IMR-90 (cell line): ENCODE data around the gene SDK1. TPM values are rescaled to one million over a fixed set of nuclear protein-coding genes. Genes with fewer than 3 reads are reported as not detected.

Experiments
- ATAC-seq: fragments of 200-7000 bp; cut with Tn5 transposase; 2 replicates; pipeline ENCODE4 v1.9.1; 2020; ENCODE audit warnings: low read depth, mild to moderate bottlenecking, moderate library complexity
- BruUV-seq: library from RNA; stranded (reverse); fragments of 400-500 nt; replicated peaks from 2 replicates; lab custom pipeline; 2021; lab: Mats Ljungman, UMichigan
- CTCF ChIA-PET: fragments of 300-600 bp; formaldehyde crosslinking; extraction: SDS; loops from one replicate; lab custom pipeline; 2021; ENCODE audit warnings: antibody characterized with exemption; lab: Yijun Ruan, JAX
- POLR2A ChIA-PET: fragments of 300-600 bp; sonication (Branson Sonifier 250); formaldehyde crosslinking; loops from one replicate; lab custom pipeline; 2022; ENCODE audit warnings: antibody characterized with exemption; ENCODE audit not compliant: unreplicated experiment; lab: Charles Lee
- DNase-seq: peaks from one replicate; pipeline ENCODE4 v3.0.0; 2013
- H2AFZ ChIP-seq: replicated peaks from 2 replicates; pipeline ENCODE3; 2013; ENCODE audit warnings: low read length, mild to moderate bottlenecking; ENCODE audit not compliant: poor library complexity
- H2AK5ac ChIP-seq: 2 replicates; pipeline ENCODE4 v1.6.1; 2013; ENCODE audit warnings: low read depth, low read length, inconsistent platforms
- H2AK9ac ChIP-seq: replicated peaks from 2 replicates; pipeline ENCODE3; 2013; ENCODE audit warnings: mild to moderate bottlenecking, low read depth, low read length, moderate library complexity; ENCODE audit not compliant: poor library complexity
- H2BK120ac ChIP-seq: 2 replicates; pipeline ENCODE4 v1.6.1; 2013; ENCODE audit warnings: low read depth, low read length, inconsistent platforms
- H2BK15ac ChIP-seq: 3 replicates; pipeline ENCODE4 v1.6.1; 2013; ENCODE audit warnings: low read depth, low read length, inconsistent platforms
- H2BK20ac ChIP-seq: 2 replicates; pipeline ENCODE4 v1.6.1; 2013; ENCODE audit warnings: low read depth, mild to moderate bottlenecking, inconsistent platforms, low read length, moderate library complexity
- H2BK5ac ChIP-seq: 2 replicates; pipeline ENCODE4 v1.6.1; 2013; ENCODE audit warnings: mild to moderate bottlenecking, low read depth, low read length, inconsistent platforms; ENCODE audit not compliant: poor library complexity, severe bottlenecking
- H3K14ac ChIP-seq: replicated peaks from 2 replicates; pipeline ENCODE4 v1.6.1; 2013; ENCODE audit warnings: low read depth, low read length, inconsistent platforms
- H3K18ac ChIP-seq: 2 replicates; pipeline ENCODE4 v1.6.1; 2013; ENCODE audit warnings: low read depth, low read length, control low read depth
- H3K23ac ChIP-seq: 2 replicates; pipeline ENCODE4 v1.6.1; 2013; ENCODE audit warnings: low read depth, low read length, inconsistent platforms
- H3K27ac ChIP-seq: 2 replicates; pipeline ENCODE4 v1.5.1; 2013; ENCODE audit warnings: mild to moderate bottlenecking, control low read depth, low read length; ENCODE audit not compliant: insufficient read depth
- H3K27me3 ChIP-seq: 2 replicates; pipeline ENCODE4 v1.6.1; 2013; ENCODE audit warnings: low read length; ENCODE audit not compliant: control insufficient read depth, insufficient read depth
- H3K36me3 ChIP-seq: 2 replicates; pipeline ENCODE4 v1.6.1; 2013; ENCODE audit warnings: low read length, mixed read lengths; ENCODE audit not compliant: control insufficient read depth, insufficient read depth
- H3K4ac ChIP-seq: 2 replicates; pipeline ENCODE4 v1.6.1; 2013; ENCODE audit warnings: low read depth, low read length, inconsistent platforms
- H3K4me1 ChIP-seq: 2 replicates; pipeline ENCODE4 v1.6.1; 2013; ENCODE audit warnings: low read length, mixed read lengths; ENCODE audit not compliant: control insufficient read depth, insufficient read depth
- H3K4me2 ChIP-seq: 2 replicates; pipeline ENCODE4 v1.6.1; 2013; ENCODE audit warnings: low read depth, mild to moderate bottlenecking, control low read depth, low read length, moderate library complexity
- H3K4me3 ChIP-seq: 2 replicates; pipeline ENCODE4 v1.5.1; 2013; ENCODE audit warnings: low read depth, mild to moderate bottlenecking, control low read depth, low read length, moderate library complexity; ENCODE audit not compliant: insufficient read depth
- H3K56ac ChIP-seq: 2 replicates; pipeline ENCODE4 v1.6.1; 2013; ENCODE audit warnings: low read length, inconsistent platforms; ENCODE audit not compliant: insufficient read depth; ENCODE audit errors: extremely low read depth
- H3K79me1 ChIP-seq, 2 experiments: 2 replicates each; pipeline ENCODE4 v1.6.1; 2013; ENCODE audit warnings: low read length in 2 of 2, inconsistent platforms in 1 of 2, low read depth in 1 of 2
- H3K9ac ChIP-seq: 2 replicates; pipeline ENCODE4 v1.6.1; 2013; ENCODE audit warnings: low read depth, low read length, control low read depth
- H3K9me1 ChIP-seq: 2 replicates; pipeline ENCODE4 v1.6.1; 2013; ENCODE audit warnings: low read length, inconsistent platforms; ENCODE audit not compliant: insufficient read depth
- H3K9me3 ChIP-seq: 2 replicates; pipeline ENCODE4 v1.6.1; 2013; ENCODE audit warnings: low read length; ENCODE audit not compliant: control insufficient read depth, insufficient read depth
- H4K20me1 ChIP-seq: 2 replicates; pipeline ENCODE4 v1.6.1; 2013; ENCODE audit warnings: low read length, inconsistent platforms; ENCODE audit not compliant: insufficient read depth
- H4K5ac ChIP-seq: 2 replicates; pipeline ENCODE4 v1.6.1; 2013; ENCODE audit warnings: mild to moderate bottlenecking, low read depth, low read length, control low read depth
- H4K8ac ChIP-seq, 2 experiments: 2 replicates each; pipeline ENCODE4 v1.6.1; 2013; ENCODE audit warnings: low read depth in 2 of 2, low read length in 2 of 2, control low read depth in 1 of 2, inconsistent platforms in 1 of 2
- H4K91ac ChIP-seq: 2 replicates; pipeline ENCODE4 v1.6.1; 2013; ENCODE audit warnings: low read depth, low read length, inconsistent platforms; ENCODE audit not compliant: insufficient read depth
- BHLHE40 ChIP-seq: fragments of 150-350 bp; IDR thresholded peaks from 2 replicates; pipeline ENCODE4 v1.6.1; 2016; ENCODE audit warnings: mild to moderate bottlenecking, low read depth, low read length
- CHD1 ChIP-seq: IDR thresholded peaks from 2 replicates; pipeline ENCODE4 v1.6.1; 2012; ENCODE audit warnings: low read depth, low read length, improper control_type of control experiment
- MAFK ChIP-seq: IDR thresholded peaks from 2 replicates; pipeline ENCODE4 v1.6.1; 2012; ENCODE audit warnings: low read depth, low read length, improper control_type of control experiment
- RAD21 ChIP-seq: IDR thresholded peaks from 2 replicates; pipeline ENCODE4 v1.6.1; 2012; ENCODE audit warnings: low read length, improper control_type of control experiment
- WGBS, 2 experiments: methylation state at CpG; one replicate each; pipeline versions ENCODE4 v1.1.5 to v1.1.7; 2013; ENCODE audit warnings: missing lambda C conversion rate in 2 of 2; ENCODE audit not compliant: insufficient read length in 1 of 2; ENCODE audit errors: extremely low coverage in 2 of 2; 5-methylcytosine and 5-hydroxymethylcytosine counted together
- dilution Hi-C: fragments of 300-500 bp; cut with HindIII; formaldehyde crosslinking; loops from one replicate; pipeline ENCODE4 v1.14.3; 2018; ENCODE audit warnings: low sequenced_read_pairs; ENCODE audit not compliant: unreplicated experiment
- in situ Hi-C: fragments of 300-500 bp; cut with MboI; formaldehyde crosslinking; loops from 3 replicates; pipeline ENCODE4 v1.14.3; 2019; ENCODE audit warnings: low sequenced_read_pairs, inconsistent platforms, mixed read lengths
- intact Hi-C: fragments of 100-400 bp; cut with micrococcal nuclease; formaldehyde crosslinking; loops from 2 replicates; pipeline ENCODE4 v1.10.0; 2022
- polyA plus RNA-seq, 3 experiments: library from polyadenylated mRNA; depleted of rRNA; stranded (reverse); fragments of >200 nt; gene quantifications; 2 replicates each; pipeline ENCODE4 v1.2.3, GENCODE V29; 2012; ENCODE audit warnings: low replicate concordance in 1 of 3
- total RNA-seq: library from RNA; depleted of rRNA; stranded (reverse); fragments of >200 nt; gene quantifications from 2 replicates; pipeline ENCODE4 v1.2.3, GENCODE V29; 2012
- TF ChIP-seq, protein P1 (sequence below): fragments of 150-350 bp; IDR thresholded peaks from 2 replicates; pipeline ENCODE4 v1.6.1; 2016; ENCODE audit warnings: low read depth, mild to moderate bottlenecking, low read length, moderate library complexity, borderline replicate concordance
- TF ChIP-seq, protein P2 (sequence below): conservative IDR thresholded peaks from 2 replicates; pipeline ENCODE4 v1.5.1; 2012; ENCODE audit warnings: mild to moderate bottlenecking, low read depth, low read length, improper control_type of control experiment

The SDK1 gene
- total and polyA plus RNA-seq, 2 of the 4 experiments (the other 2 are of a cell fraction): 1.5 to 1.6 TPM

DNA sequence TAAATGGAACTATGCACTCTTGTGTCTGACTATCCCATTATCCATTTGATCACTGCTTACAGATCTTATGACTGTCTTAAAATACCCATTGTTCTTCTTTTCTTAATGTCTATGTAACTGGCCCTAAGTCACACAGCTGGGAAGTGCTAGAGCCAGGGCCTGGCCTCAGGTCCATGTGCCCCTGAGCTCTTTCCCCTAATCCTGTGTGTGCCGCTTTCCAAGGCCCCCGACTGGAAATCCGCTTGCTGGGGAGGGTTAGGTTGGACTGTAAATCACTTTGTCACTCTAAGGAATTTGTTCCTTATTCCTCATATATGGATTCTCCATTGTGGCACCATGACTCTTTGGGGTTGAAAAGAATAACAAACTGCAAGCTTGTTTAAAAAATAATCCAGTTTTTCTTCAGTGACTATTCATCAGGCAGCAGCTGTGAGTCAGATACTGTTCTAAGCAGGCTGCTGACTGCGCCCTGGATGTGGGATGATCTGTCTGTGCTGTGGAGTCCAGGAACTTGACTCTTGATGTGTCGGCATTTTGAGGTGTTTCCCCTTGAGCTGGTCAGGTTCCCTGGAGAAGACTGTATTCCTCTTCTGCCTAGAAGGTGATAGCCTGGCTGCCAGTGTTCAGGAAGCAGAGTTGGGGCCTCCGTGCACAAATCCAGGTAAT is 236.3 kb downstream of the SDK1 start:
- Histone ChIP-seq H3K23ac (no peak overlapping the region), H3K9me3 (no peaks in the 10 kb centered on the region), H3K18ac (no peak overlapping the region), H4K91ac (no peak overlapping the region), H3K4me1 (peaks cover 3% of the 10 kb centered on the region; the same call in 1 of the 2 replicates), H3K4me3 (no peak overlapping the region), H2BK120ac (no peak overlapping the region), H3K14ac (no peak overlapping the region), H2BK5ac (no peak overlapping the region), H2BK20ac (no peak overlapping the region), H4K8ac (no peak overlapping the region), H2AK9ac (no peak overlapping the region), H4K20me1 (no peaks in the 10 kb centered on the region), H3K36me3 (no peaks in the 10 kb centered on the region), H2AK5ac (no peak overlapping the region), H3K27ac (no peak overlapping the region), H3K79me1 (no peaks in the 10 kb centered on the region), H3K56ac (no peak overlapping the region), H3K4ac (no peak overlapping the region), H3K27me3 (no peaks in the 10 kb centered on the region), H2AFZ (no peak overlapping the region), H2BK15ac (no peak overlapping the region), H4K5ac (no peak overlapping the region), H3K4me2 (no peak overlapping the region), H3K9me1 (no peaks in the 10 kb centered on the region), H3K9ac (no peak overlapping the region)
- POLR2A ChIA-PET: no interaction called here
- no TSS peak for BruUV-seq
- CTCF ChIA-PET: interaction anchor here (0.7 kb wide), 1 partner anchor 48 kb away, joined by 4 read pairs; no protein-coding TSS in a partner anchor
- in situ Hi-C loops (no loop called here), dilution Hi-C loops (no loop called here), intact Hi-C loops (no loop called here)
- peak; percentile 80 for DNase-seq
- TF ChIP-seq RAD21 (no peak), MAFK (peak; percentile 38; the same call in 1 of the 2 replicates), CHD1 (no peak), BHLHE40 (no peak)
- TF ChIP-seq, protein P1, sequence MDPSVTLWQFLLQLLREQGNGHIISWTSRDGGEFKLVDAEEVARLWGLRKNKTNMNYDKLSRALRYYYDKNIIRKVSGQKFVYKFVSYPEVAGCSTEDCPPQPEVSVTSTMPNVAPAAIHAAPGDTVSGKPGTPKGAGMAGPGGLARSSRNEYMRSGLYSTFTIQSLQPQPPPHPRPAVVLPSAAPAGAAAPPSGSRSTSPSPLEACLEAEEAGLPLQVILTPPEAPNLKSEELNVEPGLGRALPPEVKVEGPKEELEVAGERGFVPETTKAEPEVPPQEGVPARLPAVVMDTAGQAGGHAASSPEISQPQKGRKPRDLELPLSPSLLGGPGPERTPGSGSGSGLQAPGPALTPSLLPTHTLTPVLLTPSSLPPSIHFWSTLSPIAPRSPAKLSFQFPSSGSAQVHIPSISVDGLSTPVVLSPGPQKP: no peak
- TF ChIP-seq, protein P2, sequence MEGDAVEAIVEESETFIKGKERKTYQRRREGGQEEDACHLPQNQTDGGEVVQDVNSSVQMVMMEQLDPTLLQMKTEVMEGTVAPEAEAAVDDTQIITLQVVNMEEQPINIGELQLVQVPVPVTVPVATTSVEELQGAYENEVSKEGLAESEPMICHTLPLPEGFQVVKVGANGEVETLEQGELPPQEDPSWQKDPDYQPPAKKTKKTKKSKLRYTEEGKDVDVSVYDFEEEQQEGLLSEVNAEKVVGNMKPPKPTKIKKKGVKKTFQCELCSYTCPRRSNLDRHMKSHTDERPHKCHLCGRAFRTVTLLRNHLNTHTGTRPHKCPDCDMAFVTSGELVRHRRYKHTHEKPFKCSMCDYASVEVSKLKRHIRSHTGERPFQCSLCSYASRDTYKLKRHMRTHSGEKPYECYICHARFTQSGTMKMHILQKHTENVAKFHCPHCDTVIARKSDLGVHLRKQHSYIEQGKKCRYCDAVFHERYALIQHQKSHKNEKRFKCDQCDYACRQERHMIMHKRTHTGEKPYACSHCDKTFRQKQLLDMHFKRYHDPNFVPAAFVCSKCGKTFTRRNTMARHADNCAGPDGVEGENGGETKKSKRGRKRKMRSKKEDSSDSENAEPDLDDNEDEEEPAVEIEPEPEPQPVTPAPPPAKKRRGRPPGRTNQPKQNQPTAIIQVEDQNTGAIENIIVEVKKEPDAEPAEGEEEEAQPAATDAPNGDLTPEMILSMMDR: no peak
- peak; percentile 99 for ATAC-seq
- 57% methylated on average over 1 of the region's 6 CpGs; no CpG with 5 or more reads in 1 of the 2 experiments for WGBS, 2 experiments
